NCI-H1694 (cell line): ENCODE data around the gene JAG1.

Experiments used
- DNase-seq: peaks from one replicate; lab custom pipeline; 2025; lab: John Stamatoyannopoulos, UW

Gene JAG1

GRCh38 chr20:10667560-10668167 is 6.1 kb downstream of the JAG1 start:
- no peak for DNase-seq

DNA sequence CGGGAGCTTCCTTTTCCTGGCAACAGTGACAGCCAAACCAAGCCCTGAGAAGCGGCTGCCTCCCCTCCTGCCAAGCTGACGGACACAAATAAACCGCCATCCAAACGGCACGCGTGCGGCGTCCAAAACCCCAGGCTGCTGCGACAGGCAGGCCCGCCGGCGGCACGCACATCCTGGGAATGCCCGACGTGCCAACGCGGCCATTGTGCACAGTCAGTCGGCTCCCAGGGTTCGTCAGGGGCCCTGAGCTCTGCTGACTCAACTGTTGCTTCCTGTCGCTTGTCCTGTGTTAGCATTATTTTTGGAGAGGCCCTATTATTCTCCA is 6.8 kb downstream of the JAG1 start:
- no peak for DNase-seq

DNA sequence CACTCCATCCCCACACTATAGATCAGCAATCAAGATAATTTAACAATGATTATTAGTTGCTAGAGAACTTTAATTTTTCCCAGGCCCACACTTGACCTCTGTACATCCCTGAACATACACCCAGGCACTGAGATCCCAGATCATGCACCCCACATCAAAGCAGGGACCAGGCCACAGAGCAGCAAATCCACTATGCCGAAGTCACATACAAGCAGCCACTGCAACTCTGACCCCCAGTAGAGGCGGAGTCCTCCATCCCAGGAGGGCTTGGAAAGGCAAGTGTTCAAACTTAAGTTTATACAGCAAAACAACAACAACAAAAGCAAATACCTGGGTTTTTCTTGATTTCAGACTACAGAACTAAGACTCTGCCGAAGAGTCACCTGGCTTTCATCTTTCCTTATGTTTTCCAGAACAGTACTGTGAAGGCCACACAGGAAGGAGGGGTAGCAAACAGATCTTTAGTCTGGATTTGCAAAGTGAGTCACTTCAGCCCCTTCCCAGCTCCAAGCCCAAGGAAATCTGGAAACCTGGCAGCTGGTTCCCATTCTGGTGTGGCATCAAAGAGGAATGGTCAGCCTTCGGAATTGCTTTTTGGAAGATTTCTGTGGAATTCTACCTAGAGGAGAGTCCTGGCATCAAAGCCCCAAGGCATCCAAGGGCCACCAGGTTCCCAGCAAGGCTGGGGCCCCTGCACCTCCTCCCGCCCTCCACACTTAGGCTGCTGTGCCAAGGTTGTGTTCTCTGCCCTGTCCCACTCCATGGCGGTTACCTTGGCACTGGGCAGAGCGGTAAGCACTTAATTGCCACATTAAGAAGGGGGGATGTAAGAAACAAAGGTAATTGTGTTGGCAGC is 7.3 kb downstream of the JAG1 start:
- DNase-seq, result no peak

- no peak for DNase-seq
Observed at GRCh38 chr20:10665791-10666190, 8.0 kb downstream of the JAG1 start.

- DNase-seq, result no peak
Observed at GRCh38 chr20:10665027-10665561, 8.7 kb downstream of the JAG1 start.

- no peak for DNase-seq
Observed at GRCh38 chr20:10663756-10664155, 10.0 kb downstream of the JAG1 start.

DNA sequence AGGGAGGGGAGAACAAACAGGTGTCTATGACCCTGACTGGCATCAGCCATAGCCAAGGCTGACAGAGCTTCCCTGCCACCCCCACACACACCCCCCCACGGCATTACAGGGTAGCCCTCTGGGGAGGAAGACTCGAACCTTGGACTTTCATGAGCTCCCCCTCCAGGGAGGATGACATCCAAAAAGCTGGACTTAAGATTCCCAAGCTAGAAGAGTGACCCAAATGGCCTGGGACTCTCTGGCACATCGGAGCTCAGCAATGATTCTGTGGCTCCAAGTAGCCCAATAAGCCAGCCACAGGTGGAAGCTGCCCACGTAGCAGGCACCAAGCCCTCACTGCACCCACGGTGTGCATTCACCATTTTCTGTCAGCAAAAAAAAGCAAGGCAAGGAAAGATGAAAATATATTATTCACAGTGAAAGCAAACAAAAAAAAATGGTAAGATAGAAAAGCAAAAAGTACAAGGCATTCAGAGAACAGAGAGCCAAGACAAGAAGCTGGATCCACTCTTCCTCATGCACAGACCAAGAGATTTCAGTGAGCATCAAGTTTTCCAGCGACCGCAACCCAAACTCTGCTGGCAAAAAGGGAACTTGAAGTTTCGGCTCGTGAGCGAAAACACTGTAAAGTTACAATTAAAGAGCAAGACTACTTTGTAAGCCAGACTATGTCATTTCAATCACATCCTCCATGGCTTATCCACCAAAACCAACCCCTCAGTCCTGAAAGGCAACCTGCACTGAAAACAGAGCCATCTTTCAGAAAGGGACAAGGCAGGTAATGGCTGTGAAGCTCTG is 10.9 kb downstream of the JAG1 start:
- no peak for DNase-seq

DNA sequence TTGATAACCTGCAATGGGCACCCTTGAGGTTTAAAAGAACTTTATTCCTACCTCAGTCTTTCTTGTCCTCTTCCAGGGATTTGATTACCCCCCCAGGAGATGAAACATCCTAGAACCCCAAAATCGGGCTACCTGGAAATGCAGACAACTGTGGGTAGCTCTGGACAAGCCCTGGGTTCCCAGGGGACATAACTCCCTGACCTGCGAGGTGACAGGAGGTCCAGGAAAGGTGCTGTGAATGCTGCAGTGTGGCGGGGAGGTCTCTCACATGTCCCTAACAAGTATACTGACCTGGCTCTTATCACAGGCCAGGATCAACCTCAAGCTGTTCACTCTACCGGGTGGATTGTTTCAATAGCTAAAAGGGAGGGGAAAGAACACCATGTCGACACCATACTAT is 11.6 kb downstream of the JAG1 start:
- no peak for DNase-seq

- no peak for DNase-seq
Observed at GRCh38 chr20:10661261-10661660, 12.5 kb downstream of the JAG1 start.

GRCh38 chr20:10660661-10661060 is 13.1 kb downstream of the JAG1 start:
- DNase-seq, result no peak

GRCh38 chr20:10659651-10660601 is 13.9 kb downstream of the JAG1 start:
- DNase-seq, result no peak

DNA sequence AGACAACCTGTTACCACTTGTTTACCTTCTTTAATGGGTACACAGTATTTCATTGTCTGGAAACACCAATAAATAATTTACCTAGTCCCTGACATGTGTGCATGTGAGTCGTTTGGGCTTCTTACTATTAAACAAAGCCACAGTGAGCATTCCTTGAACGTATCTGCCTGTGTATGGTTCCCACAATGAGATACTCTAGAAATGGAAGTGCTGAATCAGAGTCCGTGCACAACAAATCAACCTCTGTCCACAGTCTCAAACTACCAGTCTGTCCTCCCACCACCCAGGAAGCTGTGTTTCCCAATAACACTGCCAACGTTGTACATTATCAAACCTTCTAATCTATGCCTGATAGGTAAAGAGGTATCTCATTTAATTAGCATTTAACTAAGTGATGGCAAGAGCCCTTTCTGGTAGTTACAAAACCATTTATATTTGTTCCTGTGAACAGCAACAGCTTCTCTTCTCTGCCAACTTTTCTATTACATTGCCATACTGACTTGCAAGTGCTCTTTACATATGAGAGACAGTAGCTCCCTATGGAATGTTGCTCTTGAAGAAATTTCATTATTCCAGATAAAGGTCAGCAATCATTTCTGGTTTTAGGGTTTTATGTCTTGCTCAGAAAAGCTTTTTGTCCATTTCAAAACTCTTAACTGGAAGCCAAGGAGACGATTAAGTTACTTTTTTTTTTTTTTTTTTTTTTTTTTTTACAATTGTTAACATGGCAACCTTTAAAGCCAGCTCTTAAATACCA is 14.7 kb downstream of the JAG1 start:
- DNase-seq, result no peak

DNA sequence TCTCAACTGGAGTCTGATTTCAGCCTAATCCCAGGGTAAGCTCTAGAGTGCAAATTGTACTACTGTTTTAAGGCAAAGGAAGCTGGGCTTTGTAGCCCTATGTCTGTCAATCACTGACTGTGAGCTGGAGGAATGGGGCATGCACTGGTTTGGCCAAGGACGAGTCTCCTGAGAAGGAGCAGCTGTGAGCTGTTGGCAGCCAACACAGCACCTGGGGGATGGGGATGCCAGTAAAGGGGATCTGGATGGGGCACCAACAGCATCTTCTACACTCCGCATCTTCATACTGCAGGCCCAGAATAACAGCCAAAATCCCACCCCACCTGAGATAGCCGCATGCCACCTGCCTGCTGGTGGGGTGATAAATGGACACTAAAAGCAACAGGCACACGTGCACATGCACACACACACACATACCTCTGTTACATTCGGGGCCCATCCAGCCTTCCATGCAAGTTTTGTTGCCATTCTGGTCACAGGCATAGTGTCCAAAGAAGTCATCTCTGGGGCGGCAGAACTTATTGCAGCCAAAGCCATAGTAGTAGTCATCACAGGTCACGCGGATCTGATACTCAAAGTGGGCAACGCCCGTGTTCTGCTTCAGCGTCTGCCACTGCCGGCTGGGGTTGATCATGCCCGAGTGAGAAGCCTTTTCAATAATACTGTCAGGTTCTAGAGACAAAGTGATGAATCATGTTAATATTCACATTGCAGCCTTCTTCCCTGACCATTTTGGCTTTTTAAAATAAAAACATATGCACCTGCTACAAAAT is 15.6 kb downstream of the JAG1 start:
- DNase-seq, result no peak

DNA sequence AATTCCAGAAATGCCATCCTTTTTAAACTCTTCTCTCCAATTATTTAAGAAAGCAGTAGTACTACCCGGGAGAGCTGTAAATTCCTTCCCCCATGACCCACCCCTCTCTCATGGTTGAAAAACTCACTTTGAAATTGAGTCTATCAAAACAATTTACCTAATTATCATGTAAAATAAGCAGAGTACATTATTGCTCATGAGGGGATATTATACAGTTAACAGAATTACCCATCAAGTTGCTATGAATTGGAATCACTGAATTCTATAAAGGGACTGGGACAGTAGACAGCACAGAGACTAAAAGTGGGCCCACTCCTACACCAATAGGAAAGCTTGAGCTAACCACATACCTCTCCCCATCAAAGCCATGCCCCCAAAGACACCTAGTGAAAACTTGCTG is 16.3 kb downstream of the JAG1 start:
- DNase-seq, result no peak

DNA sequence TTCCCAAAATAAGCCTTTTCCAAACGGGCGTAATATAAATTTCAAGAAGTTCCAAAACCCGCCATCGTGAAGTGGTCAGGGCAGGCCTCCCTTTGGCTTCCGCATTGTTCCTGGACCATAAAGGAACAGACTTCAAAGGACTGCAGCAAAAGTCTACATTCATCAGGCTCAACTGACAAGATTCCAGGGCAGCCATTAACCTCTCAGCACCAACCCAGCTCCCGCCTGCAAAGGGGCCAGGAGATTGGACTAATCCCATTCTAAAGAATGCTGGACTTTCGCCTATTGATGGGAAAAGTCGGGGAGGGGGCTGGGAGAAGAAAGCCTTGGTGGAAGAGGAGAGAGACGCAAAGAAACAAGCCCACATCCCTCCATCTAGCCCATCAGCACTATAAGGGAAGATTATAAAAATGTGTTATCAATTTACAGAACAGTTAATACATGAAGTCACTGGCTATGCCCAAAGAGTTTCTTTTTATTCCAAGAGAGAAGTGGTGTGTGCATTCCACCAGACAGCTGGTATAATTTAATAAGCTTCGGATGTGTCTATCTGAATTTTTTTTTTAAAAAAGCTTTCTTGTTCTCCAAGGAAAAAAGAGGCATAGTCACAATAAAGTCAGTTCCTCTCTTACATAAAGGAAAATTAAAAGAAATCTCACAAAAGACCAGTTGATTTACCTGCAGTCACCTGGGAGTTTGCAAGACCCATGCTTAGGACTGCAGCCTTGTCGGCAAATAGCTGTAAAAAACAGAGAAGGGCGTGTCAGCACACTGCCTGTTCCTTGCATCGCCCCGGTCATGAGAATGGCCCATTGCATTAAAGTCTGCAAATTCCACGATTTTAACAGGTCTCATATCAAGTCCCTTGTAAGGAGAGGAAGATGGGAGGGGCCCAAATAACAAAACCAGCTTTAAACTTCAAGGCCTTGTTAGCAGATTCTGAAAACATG is 17.8 kb downstream of the JAG1 start:
- no peak for DNase-seq

DNA sequence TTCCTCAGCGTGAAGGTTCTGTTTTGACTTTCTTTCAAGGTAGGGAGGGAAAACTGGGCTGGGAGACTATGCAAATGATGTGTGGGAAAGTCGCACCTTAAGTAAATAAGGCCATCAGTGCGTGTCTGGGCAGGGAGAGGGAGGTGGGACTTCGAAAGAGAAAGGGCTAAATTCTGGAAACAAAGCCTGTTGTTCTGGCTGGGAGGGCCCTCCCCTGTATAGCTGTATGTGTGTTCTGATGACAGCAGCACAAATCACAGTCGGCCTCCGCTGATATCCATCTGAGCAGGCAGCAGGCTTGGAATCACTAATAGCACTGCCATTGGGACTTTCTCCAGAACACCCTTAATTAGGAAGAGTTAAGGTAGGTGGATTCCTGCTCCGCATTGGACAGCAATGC is 19.2 kb downstream of the JAG1 start:
- DNase-seq, result no peak

- DNase-seq, result no peak
Observed at GRCh38 chr20:10654250-10654610, 19.6 kb downstream of the JAG1 start.

- no peak for DNase-seq
Observed at GRCh38 chr20:10653599-10654249, 20.1 kb downstream of the JAG1 start.
